WI38 (cell line): Measurements from ENCODE around the gene LYRM9.

Source experiments
- H3K4me3 ChIP-seq: 2 replicates; pipeline ENCODE4 v1.5.1; 2011; ENCODE audit warnings: low read depth, mild to moderate bottlenecking, control low read depth, low read length
- TF ChIP-seq, protein P1 (sequence below): IDR thresholded peaks from 2 replicates; pipeline ENCODE4 v1.5.1; 2012; ENCODE audit warnings: low read depth, mild to moderate bottlenecking, control low read depth, low read length

Gene LYRM9

DNA sequence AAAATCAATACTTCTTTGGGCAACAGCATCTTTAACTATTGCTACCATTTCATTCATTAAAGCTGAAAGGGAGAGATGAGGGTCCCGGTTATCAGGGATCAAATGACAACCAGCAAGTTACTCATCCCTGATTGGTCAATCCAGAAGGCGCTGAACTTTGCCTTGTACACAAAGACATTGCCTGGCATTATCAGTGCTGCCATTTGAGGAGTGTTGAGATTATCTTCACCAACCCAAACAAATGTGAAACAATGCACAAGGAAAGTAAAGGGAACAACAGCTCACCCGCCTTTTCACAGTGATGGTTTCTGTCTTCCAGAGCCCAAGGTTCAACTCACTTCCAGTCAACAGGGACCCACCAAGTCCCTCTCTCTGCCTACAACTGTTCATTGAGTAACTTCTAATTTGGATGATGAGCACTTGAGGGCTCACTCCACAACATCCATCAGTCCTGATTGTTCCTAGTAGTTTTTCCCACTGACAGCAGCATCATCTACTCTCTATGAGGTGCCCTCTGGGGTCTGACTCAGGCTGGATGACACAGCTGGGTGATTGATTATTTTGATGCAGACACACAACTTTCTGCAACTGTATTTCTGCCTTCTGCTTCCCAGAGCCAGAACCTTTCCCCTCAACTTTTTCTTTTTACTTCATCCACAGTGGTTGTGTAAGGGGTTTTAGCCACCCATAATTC is 32.0 kb downstream of the LYRM9 start:
- TF ChIP-seq, protein P1, sequence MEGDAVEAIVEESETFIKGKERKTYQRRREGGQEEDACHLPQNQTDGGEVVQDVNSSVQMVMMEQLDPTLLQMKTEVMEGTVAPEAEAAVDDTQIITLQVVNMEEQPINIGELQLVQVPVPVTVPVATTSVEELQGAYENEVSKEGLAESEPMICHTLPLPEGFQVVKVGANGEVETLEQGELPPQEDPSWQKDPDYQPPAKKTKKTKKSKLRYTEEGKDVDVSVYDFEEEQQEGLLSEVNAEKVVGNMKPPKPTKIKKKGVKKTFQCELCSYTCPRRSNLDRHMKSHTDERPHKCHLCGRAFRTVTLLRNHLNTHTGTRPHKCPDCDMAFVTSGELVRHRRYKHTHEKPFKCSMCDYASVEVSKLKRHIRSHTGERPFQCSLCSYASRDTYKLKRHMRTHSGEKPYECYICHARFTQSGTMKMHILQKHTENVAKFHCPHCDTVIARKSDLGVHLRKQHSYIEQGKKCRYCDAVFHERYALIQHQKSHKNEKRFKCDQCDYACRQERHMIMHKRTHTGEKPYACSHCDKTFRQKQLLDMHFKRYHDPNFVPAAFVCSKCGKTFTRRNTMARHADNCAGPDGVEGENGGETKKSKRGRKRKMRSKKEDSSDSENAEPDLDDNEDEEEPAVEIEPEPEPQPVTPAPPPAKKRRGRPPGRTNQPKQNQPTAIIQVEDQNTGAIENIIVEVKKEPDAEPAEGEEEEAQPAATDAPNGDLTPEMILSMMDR = no peak
- no peak overlapping the region for H3K4me3 ChIP-seq

DNA sequence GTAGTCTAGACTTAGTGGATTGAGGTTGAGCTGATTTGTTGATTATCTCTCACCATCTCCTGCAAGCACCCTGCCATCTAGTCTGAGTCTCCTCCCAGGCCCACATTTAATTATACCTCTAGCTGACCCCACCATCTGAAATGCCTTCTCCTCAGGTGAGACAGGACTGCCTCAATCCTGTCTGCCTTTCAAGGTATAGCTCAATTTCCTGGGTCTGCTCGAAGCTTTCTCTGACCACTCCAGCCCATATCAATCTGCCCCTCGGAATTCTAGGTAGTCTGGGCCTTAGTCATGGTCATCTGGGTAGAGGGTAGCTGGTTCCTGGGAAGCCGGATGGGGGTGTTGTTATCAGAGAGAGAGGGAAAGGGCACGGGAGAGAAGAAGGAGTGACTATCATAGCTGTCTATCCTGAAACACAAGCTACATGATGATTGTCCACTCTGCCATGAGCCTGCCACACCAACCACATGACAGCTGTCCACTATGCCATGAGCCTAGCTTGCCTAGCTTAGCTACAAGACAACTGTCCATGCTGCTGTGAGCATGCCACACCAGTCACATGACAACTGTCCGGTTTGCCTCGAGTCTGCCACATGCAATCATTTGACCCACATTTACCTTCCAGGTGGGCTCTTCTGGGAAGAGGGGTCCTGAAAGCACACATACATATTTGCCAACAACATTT is 34.4 kb downstream of the LYRM9 start:
- H3K4me3 ChIP-seq = no peak overlapping the region
- TF ChIP-seq, protein P1 = no peak

DNA sequence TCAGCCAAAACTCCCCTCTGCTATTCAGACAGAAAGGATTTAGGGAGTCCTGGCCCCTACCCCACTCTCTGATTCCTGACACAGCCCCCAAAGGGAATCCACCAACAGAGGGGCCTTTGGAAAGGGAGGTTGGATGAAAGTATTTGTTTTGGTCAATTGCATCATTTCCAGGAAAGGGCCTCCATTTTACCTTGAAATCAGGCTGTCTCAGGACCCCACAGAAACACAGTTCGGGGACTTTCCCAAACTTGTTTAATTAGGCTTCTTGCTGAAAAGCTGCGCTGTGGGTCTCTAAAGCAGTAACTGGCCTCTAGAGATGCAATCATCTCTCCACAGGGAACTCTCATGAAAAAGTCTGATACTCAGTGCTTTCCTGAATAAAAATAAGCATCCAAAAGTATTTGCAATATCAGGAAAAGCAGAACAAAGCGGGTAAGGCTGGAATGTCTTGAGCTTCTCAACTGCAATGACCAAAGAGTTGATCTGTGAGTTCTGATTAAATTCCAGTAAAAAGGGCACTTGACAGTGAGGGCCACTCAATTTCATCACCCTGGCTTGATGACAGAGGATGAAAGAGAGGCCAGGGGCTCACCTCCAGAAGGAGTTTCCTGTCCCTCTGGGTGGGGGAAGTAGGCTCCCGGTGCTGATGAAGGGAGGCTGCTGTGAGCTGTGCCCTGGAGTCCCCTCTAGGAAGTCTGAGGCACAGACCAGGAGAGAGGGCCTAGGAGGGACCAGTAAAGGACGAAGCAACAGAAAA is 36.3 kb downstream of the LYRM9 start:
- no peak overlapping the region for H3K4me3 ChIP-seq
- TF ChIP-seq, protein P1 = no peak

DNA sequence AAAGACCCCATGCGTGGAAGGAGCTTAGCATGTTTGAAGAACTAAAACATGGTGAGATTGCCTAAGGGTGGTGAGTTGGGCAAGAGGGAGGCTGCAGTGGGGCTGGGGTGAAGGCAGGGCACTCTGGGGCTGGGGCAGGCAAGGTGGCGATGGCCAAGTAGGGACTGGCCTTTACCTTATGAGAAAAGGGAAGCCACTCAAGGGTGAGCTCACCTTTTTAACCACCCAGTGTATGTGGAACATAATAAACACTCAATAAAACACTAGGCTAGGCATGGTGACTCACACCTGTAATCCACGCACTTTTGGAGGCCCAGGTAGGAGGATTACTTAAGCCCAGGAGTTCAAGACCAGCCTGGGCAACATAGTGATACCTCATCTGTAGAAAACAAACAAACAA is 37.7 kb downstream of the LYRM9 start:
- no peak overlapping the region for H3K4me3 ChIP-seq
- TF ChIP-seq, protein P1 = no peak

DNA sequence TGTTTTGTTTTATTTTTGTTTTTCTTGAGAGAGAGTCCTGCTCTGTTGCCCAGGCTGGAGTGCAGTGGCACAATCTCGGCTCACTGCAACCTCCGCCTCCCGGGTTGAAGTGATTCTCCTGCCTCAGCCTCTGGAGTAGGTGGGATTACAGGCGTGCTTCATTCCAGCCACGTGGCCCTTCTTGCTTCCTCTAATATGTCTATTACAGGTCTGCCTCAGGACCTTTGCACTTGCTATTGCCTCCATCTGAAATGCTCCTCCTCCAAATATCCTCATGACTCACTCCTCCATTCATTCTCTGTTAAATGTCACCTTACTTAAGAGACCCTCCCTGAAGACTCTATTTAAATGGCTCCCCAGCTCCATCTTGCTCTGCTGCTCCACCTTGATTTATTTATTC is 39.0 kb downstream of the LYRM9 start:
- TF ChIP-seq, protein P1 = no peak
- H3K4me3 ChIP-seq = no peak overlapping the region

DNA sequence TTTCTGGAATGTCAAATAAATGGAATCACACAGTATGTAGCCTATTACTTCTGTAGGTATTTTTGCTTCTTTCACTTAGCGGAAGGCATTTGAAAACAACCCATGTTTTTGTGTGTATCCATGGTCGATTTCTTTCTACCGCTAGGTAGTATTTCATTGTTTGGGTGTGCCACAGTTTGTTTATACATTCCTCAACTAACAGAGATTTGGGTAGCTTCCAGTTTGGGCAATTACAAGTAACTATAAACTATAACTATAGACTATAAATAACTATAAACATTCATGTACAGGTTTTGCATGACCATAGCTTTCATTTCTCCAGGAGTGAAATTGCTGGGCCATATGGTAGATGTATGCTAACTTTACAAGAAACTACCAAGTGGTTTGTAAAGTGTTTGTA is 40.1 kb downstream of the LYRM9 start:
- H3K4me3 ChIP-seq = no peak overlapping the region
- TF ChIP-seq, protein P1 = no peak
